IMR-90 (cell line): ENCODE data around the gene ZMIZ1. TPM values are rescaled to one million over a fixed set of nuclear protein-coding genes. Genes with fewer than 3 reads are reported as not detected.

Experiments
- ATAC-seq: fragments of 200-7000 bp; cut with Tn5 transposase; 2 replicates; pipeline ENCODE4 v1.9.1; 2020; ENCODE audit warnings: low read depth, mild to moderate bottlenecking, moderate library complexity
- BruUV-seq: library from RNA; stranded (reverse); fragments of 400-500 nt; replicated peaks from 2 replicates; lab custom pipeline; 2021; lab: Mats Ljungman, UMichigan
- CTCF ChIA-PET: fragments of 300-600 bp; formaldehyde crosslinking; extraction: SDS; loops from one replicate; lab custom pipeline; 2021; ENCODE audit warnings: antibody characterized with exemption; lab: Yijun Ruan, JAX
- POLR2A ChIA-PET: fragments of 300-600 bp; sonication (Branson Sonifier 250); formaldehyde crosslinking; loops from one replicate; lab custom pipeline; 2022; ENCODE audit warnings: antibody characterized with exemption; ENCODE audit not compliant: unreplicated experiment; lab: Charles Lee
- DNase-seq: peaks from one replicate; pipeline ENCODE4 v3.0.0; 2013
- H2AFZ ChIP-seq: replicated peaks from 2 replicates; pipeline ENCODE3; 2013; ENCODE audit warnings: low read length, mild to moderate bottlenecking; ENCODE audit not compliant: poor library complexity
- H2AK5ac ChIP-seq: 2 replicates; pipeline ENCODE4 v1.6.1; 2013; ENCODE audit warnings: low read depth, low read length, inconsistent platforms
- H2AK9ac ChIP-seq: replicated peaks from 2 replicates; pipeline ENCODE3; 2013; ENCODE audit warnings: mild to moderate bottlenecking, low read depth, low read length, moderate library complexity; ENCODE audit not compliant: poor library complexity
- H2BK120ac ChIP-seq: 2 replicates; pipeline ENCODE4 v1.6.1; 2013; ENCODE audit warnings: low read depth, low read length, inconsistent platforms
- H2BK15ac ChIP-seq: 3 replicates; pipeline ENCODE4 v1.6.1; 2013; ENCODE audit warnings: low read depth, low read length, inconsistent platforms
- H2BK20ac ChIP-seq: 2 replicates; pipeline ENCODE4 v1.6.1; 2013; ENCODE audit warnings: low read depth, mild to moderate bottlenecking, inconsistent platforms, low read length, moderate library complexity
- H2BK5ac ChIP-seq: 2 replicates; pipeline ENCODE4 v1.6.1; 2013; ENCODE audit warnings: mild to moderate bottlenecking, low read depth, low read length, inconsistent platforms; ENCODE audit not compliant: poor library complexity, severe bottlenecking
- H3K14ac ChIP-seq: replicated peaks from 2 replicates; pipeline ENCODE4 v1.6.1; 2013; ENCODE audit warnings: low read depth, low read length, inconsistent platforms
- H3K18ac ChIP-seq: 2 replicates; pipeline ENCODE4 v1.6.1; 2013; ENCODE audit warnings: low read depth, low read length, control low read depth
- H3K23ac ChIP-seq: 2 replicates; pipeline ENCODE4 v1.6.1; 2013; ENCODE audit warnings: low read depth, low read length, inconsistent platforms
- H3K27ac ChIP-seq: 2 replicates; pipeline ENCODE4 v1.5.1; 2013; ENCODE audit warnings: mild to moderate bottlenecking, control low read depth, low read length; ENCODE audit not compliant: insufficient read depth
- H3K27me3 ChIP-seq: 2 replicates; pipeline ENCODE4 v1.6.1; 2013; ENCODE audit warnings: low read length; ENCODE audit not compliant: control insufficient read depth, insufficient read depth
- H3K36me3 ChIP-seq: 2 replicates; pipeline ENCODE4 v1.6.1; 2013; ENCODE audit warnings: low read length, mixed read lengths; ENCODE audit not compliant: control insufficient read depth, insufficient read depth
- H3K4ac ChIP-seq: 2 replicates; pipeline ENCODE4 v1.6.1; 2013; ENCODE audit warnings: low read depth, low read length, inconsistent platforms
- H3K4me1 ChIP-seq: 2 replicates; pipeline ENCODE4 v1.6.1; 2013; ENCODE audit warnings: low read length, mixed read lengths; ENCODE audit not compliant: control insufficient read depth, insufficient read depth
- H3K4me2 ChIP-seq: 2 replicates; pipeline ENCODE4 v1.6.1; 2013; ENCODE audit warnings: low read depth, mild to moderate bottlenecking, control low read depth, low read length, moderate library complexity
- H3K4me3 ChIP-seq: 2 replicates; pipeline ENCODE4 v1.5.1; 2013; ENCODE audit warnings: low read depth, mild to moderate bottlenecking, control low read depth, low read length, moderate library complexity; ENCODE audit not compliant: insufficient read depth
- H3K56ac ChIP-seq: 2 replicates; pipeline ENCODE4 v1.6.1; 2013; ENCODE audit warnings: low read length, inconsistent platforms; ENCODE audit not compliant: insufficient read depth; ENCODE audit errors: extremely low read depth
- H3K79me1 ChIP-seq, 2 experiments: 2 replicates each; pipeline ENCODE4 v1.6.1; 2013; ENCODE audit warnings: low read length in 2 of 2, inconsistent platforms in 1 of 2, low read depth in 1 of 2
- H3K9ac ChIP-seq: 2 replicates; pipeline ENCODE4 v1.6.1; 2013; ENCODE audit warnings: low read depth, low read length, control low read depth
- H3K9me1 ChIP-seq: 2 replicates; pipeline ENCODE4 v1.6.1; 2013; ENCODE audit warnings: low read length, inconsistent platforms; ENCODE audit not compliant: insufficient read depth
- H3K9me3 ChIP-seq: 2 replicates; pipeline ENCODE4 v1.6.1; 2013; ENCODE audit warnings: low read length; ENCODE audit not compliant: control insufficient read depth, insufficient read depth
- H4K20me1 ChIP-seq: 2 replicates; pipeline ENCODE4 v1.6.1; 2013; ENCODE audit warnings: low read length, inconsistent platforms; ENCODE audit not compliant: insufficient read depth
- H4K5ac ChIP-seq: 2 replicates; pipeline ENCODE4 v1.6.1; 2013; ENCODE audit warnings: mild to moderate bottlenecking, low read depth, low read length, control low read depth
- H4K8ac ChIP-seq, 2 experiments: 2 replicates each; pipeline ENCODE4 v1.6.1; 2013; ENCODE audit warnings: low read depth in 2 of 2, low read length in 2 of 2, control low read depth in 1 of 2, inconsistent platforms in 1 of 2
- H4K91ac ChIP-seq: 2 replicates; pipeline ENCODE4 v1.6.1; 2013; ENCODE audit warnings: low read depth, low read length, inconsistent platforms; ENCODE audit not compliant: insufficient read depth
- BHLHE40 ChIP-seq: fragments of 150-350 bp; IDR thresholded peaks from 2 replicates; pipeline ENCODE4 v1.6.1; 2016; ENCODE audit warnings: mild to moderate bottlenecking, low read depth, low read length
- CHD1 ChIP-seq: IDR thresholded peaks from 2 replicates; pipeline ENCODE4 v1.6.1; 2012; ENCODE audit warnings: low read depth, low read length, improper control_type of control experiment
- CTCF ChIP-seq: conservative IDR thresholded peaks from 2 replicates; pipeline ENCODE4 v1.5.1; 2012; ENCODE audit warnings: mild to moderate bottlenecking, low read depth, low read length, improper control_type of control experiment
- ELK1 ChIP-seq: fragments of 150-350 bp; IDR thresholded peaks from 2 replicates; pipeline ENCODE4 v1.6.1; 2016; ENCODE audit warnings: low read depth, mild to moderate bottlenecking, low read length, moderate library complexity, borderline replicate concordance
- FOS ChIP-seq: fragments of 150-350 bp; IDR thresholded peaks from 2 replicates; pipeline ENCODE4 v1.6.1; 2016; ENCODE audit warnings: low read depth, low read length
- MAFK ChIP-seq: IDR thresholded peaks from 2 replicates; pipeline ENCODE4 v1.6.1; 2012; ENCODE audit warnings: low read depth, low read length, improper control_type of control experiment
- MAZ ChIP-seq: IDR thresholded peaks from 2 replicates; pipeline ENCODE4 v1.6.1; 2012; ENCODE audit warnings: low read depth, mild to moderate bottlenecking, low read length, improper control_type of control experiment, moderate library complexity, borderline replicate concordance
- MXI1 ChIP-seq: IDR thresholded peaks from 2 replicates; pipeline ENCODE4 v1.6.1; 2012; ENCODE audit warnings: low read depth, mild to moderate bottlenecking, low read length, moderate library complexity, borderline replicate concordance
- POLR2A ChIP-seq: IDR thresholded peaks from 2 replicates; pipeline ENCODE4 v1.6.1; 2012; ENCODE audit warnings: mild to moderate bottlenecking, low read depth, low read length
- RAD21 ChIP-seq: IDR thresholded peaks from 2 replicates; pipeline ENCODE4 v1.6.1; 2012; ENCODE audit warnings: low read length, improper control_type of control experiment
- RCOR1 ChIP-seq: IDR thresholded peaks from 2 replicates; pipeline ENCODE4 v1.6.1; 2012; ENCODE audit warnings: mild to moderate bottlenecking, low read length, improper control_type of control experiment; ENCODE audit not compliant: insufficient replicate concordance
- RFX5 ChIP-seq: IDR thresholded peaks from 2 replicates; pipeline ENCODE4 v1.8.0; 2012; ENCODE audit warnings: low read depth, mild to moderate bottlenecking, low read length, moderate library complexity
- WGBS, 2 experiments: methylation state at CpG; one replicate each; pipeline versions ENCODE4 v1.1.5 to v1.1.7; 2013; ENCODE audit warnings: missing lambda C conversion rate in 2 of 2; ENCODE audit not compliant: insufficient read length in 1 of 2; ENCODE audit errors: extremely low coverage in 2 of 2; 5-methylcytosine and 5-hydroxymethylcytosine counted together
- dilution Hi-C: fragments of 300-500 bp; cut with HindIII; formaldehyde crosslinking; loops from one replicate; pipeline ENCODE4 v1.14.3; 2018; ENCODE audit warnings: low sequenced_read_pairs; ENCODE audit not compliant: unreplicated experiment
- in situ Hi-C: fragments of 300-500 bp; cut with MboI; formaldehyde crosslinking; loops from 3 replicates; pipeline ENCODE4 v1.14.3; 2019; ENCODE audit warnings: low sequenced_read_pairs, inconsistent platforms, mixed read lengths
- intact Hi-C: fragments of 100-400 bp; cut with micrococcal nuclease; formaldehyde crosslinking; loops from 2 replicates; pipeline ENCODE4 v1.10.0; 2022
- polyA plus RNA-seq, 3 experiments: library from polyadenylated mRNA; depleted of rRNA; stranded (reverse); fragments of >200 nt; gene quantifications; 2 replicates each; pipeline ENCODE4 v1.2.3, GENCODE V29; 2012; ENCODE audit warnings: low replicate concordance in 1 of 3
- total RNA-seq: library from RNA; depleted of rRNA; stranded (reverse); fragments of >200 nt; gene quantifications from 2 replicates; pipeline ENCODE4 v1.2.3, GENCODE V29; 2012
- TF ChIP-seq, protein P1 (sequence below): fragments of 150-350 bp; IDR thresholded peaks from 2 replicates; pipeline ENCODE4 v1.6.1; 2017; ENCODE audit warnings: mild to moderate bottlenecking, antibody characterized with exemption, low read length, low read depth

Gene ZMIZ1
- total and polyA plus RNA-seq, 2 of the 4 experiments (the other 2 are of a cell fraction): 6.6 to 48.7 TPM

DNA sequence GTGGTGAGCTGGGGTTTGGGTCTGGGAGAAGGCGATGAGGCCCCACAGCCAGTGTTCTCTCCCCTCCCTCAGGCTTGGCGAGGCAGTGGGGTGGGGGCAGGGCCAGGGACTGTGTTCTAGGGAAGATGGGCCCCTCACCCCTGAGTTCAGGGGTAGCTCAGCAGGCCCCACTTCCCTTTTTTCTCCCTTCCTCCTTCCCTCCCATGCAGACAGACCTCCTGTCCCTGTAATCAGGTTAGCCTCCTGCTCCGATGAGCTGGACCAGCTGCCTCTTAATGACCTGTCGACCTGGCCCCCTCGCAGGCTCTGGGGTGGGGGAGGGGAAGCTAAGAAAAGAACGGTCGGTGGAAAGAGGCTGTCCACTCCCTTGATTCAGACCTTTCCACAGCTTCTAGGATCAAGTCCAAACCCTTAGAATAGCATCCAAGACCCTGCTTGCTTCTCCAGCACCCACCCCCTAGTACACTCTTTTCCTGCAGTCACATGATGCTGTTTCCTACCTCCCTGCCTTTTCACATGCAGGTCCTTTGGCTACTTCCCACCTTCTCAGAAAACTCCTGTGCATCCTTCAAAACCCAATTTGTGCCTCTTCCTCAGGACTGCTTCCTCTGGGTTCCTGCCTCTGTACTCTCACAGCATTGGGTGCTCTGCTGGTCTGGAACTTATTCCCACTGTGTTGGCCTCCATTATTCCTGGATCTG, 64.1 kb downstream of the ZMIZ1 start:
- peak overlapping the region; percentile 70 for H2AK9ac ChIP-seq
- peak overlapping the region; percentile 73 for H2AK5ac ChIP-seq
- H2AFZ ChIP-seq: peak overlapping the region; percentile 16
- H3K27me3 ChIP-seq: no peaks in the 10 kb centered on the region
- ATAC-seq (no peak), DNase-seq (no peak)
- peak overlapping the region; percentile 11 for H2BK5ac ChIP-seq
- intact Hi-C loops: no loop called here
- H3K4me2 ChIP-seq: no peak overlapping the region
- H2BK120ac ChIP-seq: peak overlapping the region; percentile 45; the same call in 1 of the 2 replicates
- H2BK20ac ChIP-seq: peak overlapping the region; percentile 6
- H3K56ac ChIP-seq: no peak overlapping the region
- H3K14ac ChIP-seq: peak overlapping the region; percentile 54; the same call in 1 of the 2 replicates
- peak overlapping the region; percentile 21 for H3K23ac ChIP-seq
- H3K4me3 ChIP-seq: no peak overlapping the region
- H3K36me3 ChIP-seq: peaks cover 31% of the 10 kb centered on the region
- 0 out of 2 replicates have a peak overlapping the region, but pooled peaks have one; percentile 11 for H3K9ac ChIP-seq
- H3K9me3 ChIP-seq: no peaks in the 10 kb centered on the region
- H3K79me1 ChIP-seq: peaks cover 52 to 98% of the 10 kb centered on the region in 2 experiments; a peak in 3 of 4 replicates
- H2BK15ac ChIP-seq: no peak overlapping the region; the same call in 1 of the 3 replicates
- ChIA-PET POLR2A (no interaction called here), CTCF (no interaction called here)
- peak overlapping the region; percentile 40; the same call in 1 of the 2 replicates for H4K91ac ChIP-seq
- peaks cover 65% of the 10 kb centered on the region for H3K4me1 ChIP-seq
- no peak for TF ChIP-seq POLR2A
- TF ChIP-seq ELK1: no peak
- TF ChIP-seq BHLHE40: no peak
- no peak for TF ChIP-seq MAZ
- no peak for TF ChIP-seq MAFK
- TF ChIP-seq CHD1: no peak
- TF ChIP-seq, protein P1, sequence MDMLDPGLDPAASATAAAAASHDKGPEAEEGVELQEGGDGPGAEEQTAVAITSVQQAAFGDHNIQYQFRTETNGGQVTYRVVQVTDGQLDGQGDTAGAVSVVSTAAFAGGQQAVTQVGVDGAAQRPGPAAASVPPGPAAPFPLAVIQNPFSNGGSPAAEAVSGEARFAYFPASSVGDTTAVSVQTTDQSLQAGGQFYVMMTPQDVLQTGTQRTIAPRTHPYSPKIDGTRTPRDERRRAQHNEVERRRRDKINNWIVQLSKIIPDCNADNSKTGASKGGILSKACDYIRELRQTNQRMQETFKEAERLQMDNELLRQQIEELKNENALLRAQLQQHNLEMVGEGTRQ: no peak
- TF ChIP-seq RFX5: no peak
- TF ChIP-seq RAD21: no peak
- TF ChIP-seq MXI1: no peak
- no peak for TF ChIP-seq RCOR1
- no peak for TF ChIP-seq FOS
- TF ChIP-seq CTCF: no peak
- in situ Hi-C loops: no loop called here
- no peak overlapping the region; the same call in 1 of the 2 replicates for H4K5ac ChIP-seq
- H3K4ac ChIP-seq: peak overlapping the region; percentile 62
- peak overlapping the region in 1 of 2 experiments; percentile 44; a peak in 2 of 4 replicates for H4K8ac ChIP-seq
- H4K20me1 ChIP-seq: peaks cover 52% of the 10 kb centered on the region
- peaks cover 50% of the 10 kb centered on the region for H3K9me1 ChIP-seq
- 0% methylated on average over 2 of the region's 7 CpGs; no CpG with 5 or more reads in 1 of the 2 experiments for WGBS, 2 experiments
- dilution Hi-C loops: no loop called here
- no TSS peak for BruUV-seq
- peak overlapping the region; percentile 16; the same call in 1 of the 2 replicates for H3K27ac ChIP-seq
- H3K18ac ChIP-seq: 0 out of 2 replicates have a peak overlapping the region, but pooled peaks have one; percentile 3
